Suppressor macrophage (primary cell): ENCODE measurements around the gene DSCAM.
"Not testable (repeated sequence)": the region's sequence is repeated elsewhere in the genome, so short reads cannot be mapped to it uniquely, and the experiment has no call there.

ENCODE experiments used
- DNase-seq, 4 experiments: peaks; one replicate each; pipeline ENCODE4 v3.0.0-alpha.2; 2020 to 2022

The DSCAM gene

GRCh38 chr21:40074710-40075109 lies 772.2 kb downstream of the DSCAM start:
- DNase-seq = no peak

- no peak for DNase-seq
These were observed 772.8 kb downstream of the DSCAM start for GRCh38 chr21:40074198-40074597.

DNA sequence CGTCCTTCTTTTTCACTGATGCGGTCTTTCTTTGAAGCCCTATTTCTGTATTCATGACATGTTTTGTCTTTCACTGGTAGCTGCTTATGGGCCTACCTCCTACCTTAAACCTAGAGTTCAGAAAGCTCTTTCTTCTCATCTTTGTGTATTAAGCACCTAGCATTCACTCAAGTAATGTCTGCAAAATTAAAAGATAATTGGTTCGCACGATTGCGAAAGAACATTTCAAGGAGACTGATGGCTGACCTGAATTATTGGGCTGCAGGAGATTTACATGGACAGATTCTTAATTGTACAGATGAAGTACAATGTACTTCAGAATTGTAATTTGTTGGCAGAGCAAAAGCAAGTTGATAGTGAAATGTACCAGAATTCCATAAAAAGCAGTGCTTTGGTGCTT lies 773.3 kb downstream of the DSCAM start:
- no peak for DNase-seq

DNA sequence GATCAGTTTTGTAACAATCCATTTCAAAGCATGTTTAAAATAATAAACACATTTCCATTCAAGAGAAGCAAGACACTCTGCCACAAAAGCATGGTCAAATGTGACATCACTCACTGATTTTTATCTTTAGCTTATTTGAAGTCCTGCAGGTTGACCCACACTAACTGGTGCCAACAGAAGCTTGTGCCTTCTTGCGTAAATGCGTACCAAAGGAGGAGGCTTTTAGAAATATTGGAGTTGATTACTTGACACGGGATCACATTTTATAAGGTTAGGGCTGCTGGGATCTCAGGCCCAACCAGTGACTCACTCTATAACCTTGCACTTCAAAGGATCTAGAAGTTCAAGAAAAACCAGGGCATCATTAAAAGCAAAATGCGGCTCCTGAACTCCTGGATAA lies 776.1 kb downstream of the DSCAM start:
- DNase-seq = no peak

GRCh38 chr21:40067751-40068150 lies 779.2 kb downstream of the DSCAM start:
- no peak for DNase-seq

DNA sequence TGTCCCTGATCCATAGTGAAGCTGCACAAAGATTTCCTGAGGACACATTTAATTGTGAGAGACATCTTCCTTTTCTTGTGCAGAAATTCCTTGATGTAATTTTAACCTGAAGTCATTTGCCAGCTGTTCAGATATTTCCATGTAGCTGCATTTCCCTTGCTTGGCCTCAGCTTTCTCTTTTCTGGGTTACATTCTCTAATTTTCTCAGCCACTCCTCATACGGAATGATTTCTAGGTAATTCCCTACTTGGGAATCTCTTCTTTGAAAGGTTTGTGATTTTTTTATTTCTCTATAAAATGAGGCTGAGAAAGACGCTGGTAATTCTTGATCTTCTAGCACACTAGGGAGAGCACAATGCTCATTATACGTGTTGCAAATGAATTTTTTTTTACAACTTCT lies 780.7 kb downstream of the DSCAM start:
- no peak for DNase-seq

GRCh38 chr21:40060083-40060677 lies 786.8 kb downstream of the DSCAM start:
- no peak for DNase-seq

DNA sequence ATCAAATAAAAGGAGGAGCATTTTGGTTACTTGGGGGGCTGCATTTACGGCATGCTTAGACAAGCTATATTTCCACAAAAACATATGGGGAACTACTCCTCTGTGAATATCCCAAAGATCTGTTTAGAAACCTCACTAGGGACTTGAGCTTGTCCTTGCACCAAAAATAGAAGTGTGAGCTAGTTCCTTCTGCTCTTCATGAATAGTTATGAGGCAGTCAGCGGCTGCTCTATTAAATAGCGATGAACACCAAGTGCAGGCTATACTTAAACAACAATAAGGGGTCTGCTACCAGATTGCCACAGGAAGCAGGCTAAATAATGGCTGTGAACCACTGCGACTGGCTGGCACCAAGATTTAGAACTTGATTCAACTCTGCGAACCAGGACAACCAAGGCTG lies 789.6 kb downstream of the DSCAM start:
- DNase-seq = no peak

DNA sequence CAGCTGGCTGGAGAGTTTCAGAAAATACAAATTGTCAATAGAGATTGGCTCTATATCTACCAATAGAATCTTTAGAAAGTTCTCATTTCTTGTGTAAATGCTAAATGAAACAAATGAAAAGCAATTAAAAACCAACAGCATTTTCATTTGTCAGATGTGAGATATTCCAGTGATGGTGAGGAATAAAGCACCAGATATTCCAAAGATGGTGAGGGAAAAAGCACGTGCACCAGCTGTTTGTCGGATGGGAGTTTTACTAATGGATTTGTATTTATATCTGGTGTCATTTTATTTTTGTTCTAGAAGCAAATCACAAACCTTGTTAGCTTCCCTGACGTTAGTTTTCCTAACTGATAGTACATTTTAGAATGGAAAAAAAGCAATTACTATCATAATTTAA lies 790.9 kb downstream of the DSCAM start:
- no peak for DNase-seq

DNA sequence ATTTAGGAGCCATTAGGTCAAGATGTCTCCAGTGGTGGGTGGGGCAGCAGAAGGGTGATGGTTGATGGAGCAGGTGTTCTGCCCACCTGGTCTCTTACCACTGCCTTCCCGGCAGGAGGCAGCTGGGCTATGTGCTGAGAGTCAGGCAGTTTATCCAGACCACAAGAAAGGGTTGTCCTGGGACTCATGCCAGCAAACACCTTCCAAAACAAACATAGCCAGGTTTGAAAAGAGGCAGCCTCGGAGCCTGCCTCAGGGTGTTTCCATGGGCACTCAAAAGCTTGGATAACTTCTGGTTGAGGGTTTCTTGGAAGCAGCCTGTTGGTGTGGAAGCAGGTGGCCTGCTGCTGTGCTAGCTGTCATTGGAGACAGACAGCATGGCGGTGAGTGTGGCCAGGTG lies 792.6 kb downstream of the DSCAM start:
- DNase-seq = no peak

- DNase-seq = no peak
These were observed 794.0 kb downstream of the DSCAM start for GRCh38 chr21:40053007-40053406.

- DNase-seq = no peak
These were observed 794.7 kb downstream of the DSCAM start for GRCh38 chr21:40052276-40052675.

DNA sequence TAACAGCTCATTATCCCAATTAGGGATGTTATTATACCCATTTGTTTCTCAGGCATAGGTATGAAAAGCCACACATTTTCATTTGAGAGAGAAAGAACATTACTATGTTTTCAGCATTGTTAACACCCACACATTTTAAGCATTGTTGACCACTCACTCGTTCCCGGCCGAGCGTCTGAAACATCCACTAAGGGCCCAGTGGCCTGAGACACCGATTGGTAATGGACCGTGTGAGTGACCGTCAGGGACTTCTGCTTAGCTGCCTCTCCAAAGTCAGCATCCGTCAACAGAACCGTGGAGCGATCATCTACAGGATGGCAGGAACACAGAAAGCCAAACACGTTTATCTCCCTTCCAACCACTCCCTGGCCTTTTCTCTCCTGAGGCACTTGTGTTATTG lies 795.2 kb downstream of the DSCAM start:
- DNase-seq = no peak

DNA sequence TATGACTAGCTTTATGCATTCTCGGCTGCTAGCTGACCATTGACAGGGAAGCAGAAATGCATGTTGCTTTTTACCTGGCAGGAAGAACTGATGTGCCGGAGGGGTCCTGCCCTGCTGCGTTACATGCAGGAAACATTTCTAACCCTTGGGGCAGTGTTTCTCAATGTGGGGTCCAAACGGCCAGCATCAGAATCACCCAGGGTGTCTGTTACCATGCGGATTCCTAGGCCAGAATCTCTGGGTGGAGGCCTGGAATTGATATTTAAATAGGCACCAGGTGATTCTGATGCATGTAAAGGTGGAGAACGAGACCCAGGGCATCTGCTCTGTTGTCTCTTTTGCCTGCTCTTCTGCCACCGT lies 797.0 kb downstream of the DSCAM start:
- no peak for DNase-seq

DNA sequence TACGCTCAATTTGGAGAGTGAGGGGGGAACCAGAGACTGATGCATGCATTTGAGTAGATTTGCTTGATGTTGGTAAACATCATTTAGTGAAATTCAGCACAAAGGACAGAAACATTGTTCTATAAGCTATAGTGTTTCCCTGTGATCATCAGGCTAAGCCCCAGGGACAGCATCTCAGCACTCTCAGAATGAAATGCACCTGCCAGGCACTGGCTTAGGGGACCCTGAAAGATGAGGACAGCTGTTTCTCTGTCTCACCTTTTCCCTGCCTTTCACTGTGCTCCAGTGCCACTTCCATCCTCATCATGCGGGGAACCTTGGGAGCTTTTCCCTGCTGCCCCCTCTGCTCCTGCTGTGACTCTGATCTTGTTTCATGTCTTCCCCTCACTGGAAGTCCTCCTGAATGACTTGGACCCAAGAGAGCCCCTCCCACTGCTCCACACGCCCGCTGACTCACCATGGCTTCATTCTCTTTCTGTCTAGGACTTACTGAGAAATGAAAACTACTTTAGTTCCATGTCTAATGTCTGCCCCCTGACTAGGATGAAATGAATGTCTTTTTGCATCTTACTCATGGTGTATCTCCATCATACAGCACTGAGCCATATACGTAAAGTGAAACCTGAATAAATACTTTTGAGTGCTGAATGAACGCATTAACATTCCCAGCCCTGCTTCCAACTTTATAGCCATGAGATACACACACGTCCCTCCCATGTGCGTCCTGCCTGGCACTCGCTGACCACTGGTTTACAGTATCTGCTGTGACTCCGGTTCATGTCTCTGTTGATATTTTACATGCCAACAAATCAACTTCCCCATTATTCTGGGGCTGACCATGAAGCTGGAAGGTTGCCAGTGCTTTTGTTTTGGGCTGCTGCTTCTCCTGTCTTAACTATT lies 797.7 kb downstream of the DSCAM start:
- DNase-seq = peak; percentile 18 to 41 (median 24)

GRCh38 chr21:40047993-40048730 lies 798.8 kb downstream of the DSCAM start:
- DNase-seq = no peak

DNA sequence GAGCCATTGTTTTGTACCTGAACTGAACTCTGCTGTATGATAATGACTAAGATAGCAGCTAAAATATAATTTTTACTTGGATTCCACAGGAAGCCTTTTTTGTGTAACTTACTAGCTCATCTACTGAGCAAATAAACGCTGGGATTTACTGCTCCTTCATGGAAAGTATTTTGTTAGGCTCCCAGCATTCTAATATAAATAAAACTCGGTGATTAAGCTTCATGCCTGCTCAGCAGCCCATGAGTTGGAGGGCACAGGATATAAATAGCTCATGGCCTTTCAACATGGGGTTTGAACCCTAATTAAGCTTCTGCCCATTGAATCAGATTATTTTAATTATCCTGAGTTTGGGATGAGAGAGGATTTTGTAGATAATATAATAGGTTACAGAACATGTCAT lies 799.7 kb downstream of the DSCAM start:
- DNase-seq = no peak

DNA sequence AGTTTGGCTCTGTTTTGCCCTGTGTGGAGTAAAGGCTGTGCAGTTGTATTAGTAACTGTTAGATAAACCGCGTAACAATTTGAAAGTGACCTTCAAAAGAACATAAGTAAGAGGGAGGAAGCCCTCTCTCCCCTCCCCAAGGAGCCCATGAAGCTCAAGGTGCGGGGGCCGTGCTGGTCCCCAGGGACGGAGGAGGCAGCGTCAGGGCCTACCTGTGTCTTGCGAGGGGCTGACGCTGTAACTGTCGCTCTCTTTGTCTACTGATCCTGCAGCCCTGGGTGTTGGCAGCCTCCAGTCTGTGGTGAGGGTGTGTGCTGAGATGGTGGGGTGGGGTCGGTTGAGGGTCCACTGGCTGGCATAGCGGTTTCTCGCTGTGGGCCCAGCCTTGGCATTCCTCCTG lies 803.1 kb downstream of the DSCAM start:
- DNase-seq = no peak

GRCh38 chr21:40043423-40043822 lies 803.5 kb downstream of the DSCAM start:
- DNase-seq = no peak

- DNase-seq = no peak
These were observed 805.5 kb downstream of the DSCAM start for GRCh38 chr21:40041446-40041845.

DNA sequence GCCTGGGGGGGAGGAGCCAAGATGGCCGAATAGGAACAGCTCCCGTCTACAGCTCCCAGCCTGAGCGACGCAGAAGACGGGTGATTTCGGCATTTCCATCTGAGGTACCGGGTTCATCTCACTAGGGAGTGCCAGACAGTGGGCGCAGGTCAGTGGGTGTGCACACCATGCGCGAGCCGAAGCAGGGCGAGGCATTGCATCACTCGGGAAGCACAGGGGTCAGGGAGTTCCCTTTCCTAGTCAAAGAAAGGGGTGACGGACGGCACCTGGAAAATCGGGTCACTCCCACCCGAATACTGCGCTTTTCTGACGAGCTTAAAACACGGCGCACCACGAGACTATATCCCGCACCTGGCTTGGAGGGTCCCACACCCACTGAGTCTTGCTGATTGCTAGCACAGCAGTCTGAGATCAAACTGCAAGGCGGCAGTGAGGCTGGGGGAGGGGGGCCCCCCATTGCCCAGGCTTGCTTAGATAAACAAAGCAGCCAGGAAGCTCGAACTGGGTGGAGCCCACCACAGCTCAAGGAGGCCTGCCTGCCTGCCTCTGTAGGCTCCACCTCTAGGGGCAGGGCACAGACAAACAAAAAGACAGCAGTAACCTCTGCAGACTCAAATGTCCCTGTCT lies 813.7 kb downstream of the DSCAM start:
- DNase-seq = not testable (repeated sequence)

DNA sequence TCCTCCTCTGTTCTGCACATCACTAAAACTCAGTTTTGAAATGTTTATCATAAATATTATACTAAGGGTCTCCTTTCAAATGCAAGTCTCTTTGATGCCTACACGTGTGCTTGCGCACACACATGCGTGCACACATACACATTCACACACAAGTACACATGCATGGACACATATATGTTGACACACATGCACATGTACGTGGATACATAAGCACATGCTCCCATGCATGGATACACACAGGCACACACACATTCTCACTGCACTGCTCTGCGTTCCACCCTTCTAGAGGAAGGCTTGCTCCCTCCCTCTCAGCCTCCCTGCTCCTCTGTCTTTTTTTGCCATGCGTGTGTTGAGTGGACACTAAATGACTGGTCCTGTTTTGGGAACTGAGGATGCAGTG lies 817.1 kb downstream of the DSCAM start:
- no peak for DNase-seq

DNA sequence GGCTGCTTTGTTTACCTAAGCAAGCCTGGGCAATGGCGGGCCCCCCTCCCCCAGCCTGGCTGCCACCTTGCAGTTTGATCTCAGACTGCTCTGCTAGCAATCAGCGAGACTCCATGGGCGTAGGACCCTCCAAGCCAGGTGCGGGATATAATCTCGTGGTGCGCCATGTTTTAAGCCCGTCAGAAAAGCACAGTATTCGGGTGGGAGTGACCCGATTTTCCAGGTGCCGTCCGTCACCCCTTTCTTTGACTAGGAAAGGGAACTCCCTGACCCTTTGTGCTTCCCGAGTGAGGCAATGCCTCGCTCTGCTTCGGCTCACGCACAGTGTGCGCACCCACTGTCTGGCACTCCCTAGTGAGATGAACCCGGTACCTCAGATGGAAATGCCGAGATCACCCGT lies 818.6 kb downstream of the DSCAM start:
- DNase-seq = not testable (repeated sequence)
